Activated T-cell treated with anti-CD3 and anti-CD28 coated beads for 1 hour (primary cell): ENCODE data around the gene ANKRD13A.
"Not testable (repeated sequence)": the region's sequence is repeated elsewhere in the genome, so short reads cannot be mapped to it uniquely, and the experiment has no call there.

Experiments used
- DNase-seq: peaks from one replicate; pipeline ENCODE4 v3.0.0-alpha.2; 2020; ENCODE audit warnings: low read depth

The ANKRD13A gene

GRCh38 chr12:110079477-110080400 lies 80.5 kb downstream of the ANKRD13A start:
- peak; percentile 55 for DNase-seq

DNA sequence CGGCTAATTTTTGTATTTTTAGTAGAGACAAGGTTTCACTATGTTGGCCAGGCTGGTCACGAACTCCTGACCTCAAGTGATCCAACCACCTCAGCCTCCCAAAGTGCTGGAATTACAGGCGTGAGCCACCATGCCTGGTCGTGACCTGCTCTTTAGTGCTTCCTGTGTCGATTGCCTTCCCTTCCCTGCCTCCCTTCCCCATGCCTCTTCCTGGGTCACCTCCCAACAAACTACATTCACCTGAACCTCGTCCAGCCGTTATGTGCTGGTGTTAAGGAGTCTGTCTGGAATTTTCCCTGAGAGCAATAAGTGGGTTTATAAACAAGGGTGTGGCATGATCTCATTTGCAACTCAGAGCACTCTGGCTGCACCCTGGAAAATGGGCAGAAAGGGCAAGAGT lies 81.2 kb downstream of the ANKRD13A start:
- DNase-seq, result no peak

GRCh38 chr12:110084314-110085015 lies 85.2 kb downstream of the ANKRD13A start:
- no peak for DNase-seq

- not testable (repeated sequence) for DNase-seq
Measured at GRCh38 chr12:110088216-110088615, 89.0 kb downstream of the ANKRD13A start.

GRCh38 chr12:110088936-110089335 lies 89.7 kb downstream of the ANKRD13A start:
- no peak for DNase-seq
